Neural progenitor cell (in vitro differentiated cells): ENCODE results near the gene PCDHGB4. TPM values are rescaled to one million over a fixed set of nuclear protein-coding genes. Genes with fewer than 3 reads are reported as not detected.
A peak's percentile ranks its signal among the peaks of the same experiment; 100 is the strongest.
"Not testable (repeated sequence)": the region's sequence is repeated elsewhere in the genome, so short reads cannot be mapped to it uniquely, and the experiment has no call there.

Experiments used
- DNase-seq: peaks from one replicate; pipeline ENCODE4 v3.0.0-alpha.2; 2016; ENCODE audit warnings: low spot score
- H2AFZ ChIP-seq: fragments of 200-600 bp; sonication (generic); replicated peaks from 2 replicates; pipeline ENCODE4 v1.6.1; 2016; ENCODE audit warnings: antibody characterized with exemption
- H3F3A ChIP-seq: fragments of 200-600 bp; sonication (generic); 2 replicates; pipeline ENCODE4 v1.6.1; 2016; ENCODE audit warnings: antibody characterized with exemption, low read depth
- H3K27ac ChIP-seq: fragments of 200-600 bp; sonication (generic); 2 replicates; pipeline ENCODE4 v1.5.1; 2016; ENCODE audit warnings: mild to moderate bottlenecking
- H3K27me3 ChIP-seq: fragments of 200-600 bp; sonication (generic); 2 replicates; pipeline ENCODE4 v1.6.1; 2016; ENCODE audit warnings: mild to moderate bottlenecking, moderate library complexity
- H3K36me3 ChIP-seq: fragments of 200-600 bp; sonication (generic); 2 replicates; pipeline ENCODE4 v1.5.1; 2016
- H3K4me1 ChIP-seq: fragments of 200-600 bp; sonication (generic); 2 replicates; pipeline ENCODE4 v1.6.1; 2016; ENCODE audit warnings: mixed run types
- H3K4me2 ChIP-seq: fragments of 200-600 bp; sonication (generic); 2 replicates; pipeline ENCODE4 v1.6.1; 2016
- H3K4me3 ChIP-seq: fragments of 200-600 bp; sonication (generic); 2 replicates; pipeline ENCODE4 v1.5.1; 2016
- H3K79me2 ChIP-seq: fragments of 200-600 bp; sonication (generic); 2 replicates; pipeline ENCODE4 v1.6.1; 2016; ENCODE audit warnings: low read depth
- H3K9ac ChIP-seq: fragments of 200-600 bp; sonication (generic); 2 replicates; pipeline ENCODE4 v1.6.1; 2016
- H3K9me3 ChIP-seq: fragments of 200-600 bp; sonication (generic); 2 replicates; pipeline ENCODE4 v1.5.1; 2016; ENCODE audit warnings: low read depth
- H4K20me1 ChIP-seq: fragments of 200-600 bp; sonication (generic); 2 replicates; pipeline ENCODE4 v1.6.1; 2016; ENCODE audit warnings: low read depth
- H3K27ac Mint-ChIP-seq: 3 replicates; pipeline ENCODE4 v1.8.0; 2021; ENCODE audit warnings: mixed read lengths
- H3K27me3 Mint-ChIP-seq: 2 replicates; pipeline ENCODE4 v1.8.0; 2022; ENCODE audit warnings: low read depth, mild to moderate bottlenecking, inconsistent platforms, moderate library complexity, mixed read lengths; ENCODE audit not compliant: insufficient read depth
- H3K36me3 Mint-ChIP-seq: 3 replicates; pipeline ENCODE4 v1.8.0; 2021; ENCODE audit warnings: mixed read lengths
- H3K4me1 Mint-ChIP-seq: 3 replicates; pipeline ENCODE4 v1.8.0; 2021; ENCODE audit warnings: mixed read lengths
- H3K4me3 Mint-ChIP-seq: 3 replicates; pipeline ENCODE4 v1.8.0; 2021; ENCODE audit warnings: mild to moderate bottlenecking, moderate library complexity, mixed read lengths
- H3K9me3 Mint-ChIP-seq: 3 replicates; pipeline ENCODE4 v1.8.0; 2020; ENCODE audit warnings: mixed read lengths
- EZH2 ChIP-seq: fragments of 200-600 bp; sonication (generic); IDR thresholded peaks from 2 replicates; pipeline ENCODE4 v1.6.1; 2017; ENCODE audit warnings: antibody characterized with exemption, mild to moderate bottlenecking, moderate library complexity
- EZH2phosphoT487 ChIP-seq: fragments of 200-600 bp; sonication (generic); IDR thresholded peaks from 2 replicates; pipeline ENCODE4 v1.6.1; 2017; ENCODE audit warnings: antibody characterized with exemption
- total RNA-seq: library from RNA; depleted of rRNA; stranded (reverse); fragments of >200 nt; gene quantifications from 2 replicates; pipeline ENCODE4 v1.2.3, GENCODE V29; 2015; ENCODE audit warnings: low replicate concordance
- TF ChIP-seq, protein P1 (sequence below): fragments of 200-600 bp; sonication (generic); IDR thresholded peaks from 2 replicates; pipeline ENCODE4 v1.5.1; 2017; ENCODE audit warnings: antibody characterized with exemption, mild to moderate bottlenecking

PCDHGB4 gene
- total RNA-seq, 1 donor from 2014 or later: 10.4 TPM

DNA sequence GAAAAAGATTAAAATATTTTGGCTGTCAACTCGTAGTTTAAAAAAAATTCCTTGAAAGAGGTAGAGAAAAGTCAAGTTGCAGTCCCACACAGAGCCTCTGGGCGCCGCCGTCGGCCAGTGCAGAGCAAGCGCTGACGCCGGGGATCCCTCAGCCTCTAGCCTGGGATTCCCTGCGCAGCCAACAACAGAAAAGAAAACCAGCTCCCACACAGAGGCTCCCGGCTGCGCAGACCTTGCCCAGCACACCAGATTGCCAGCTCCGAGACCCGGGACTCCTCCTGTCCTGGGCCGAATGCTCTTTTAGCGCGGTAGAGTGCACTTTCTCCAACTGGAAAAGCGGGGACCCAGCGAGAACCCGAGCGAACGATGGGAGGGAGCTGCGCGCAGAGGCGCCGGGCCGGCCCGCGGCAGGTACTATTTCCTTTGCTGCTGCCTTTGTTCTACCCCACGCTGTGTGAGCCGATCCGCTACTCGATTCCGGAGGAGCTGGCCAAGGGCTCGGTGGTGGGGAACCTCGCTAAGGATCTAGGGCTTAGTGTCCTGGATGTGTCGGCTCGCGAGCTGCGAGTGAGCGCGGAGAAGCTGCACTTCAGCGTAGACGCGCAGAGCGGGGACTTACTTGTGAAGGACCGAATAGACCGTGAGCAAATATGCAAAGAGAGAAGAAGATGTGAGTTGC is 30.1 kb downstream of the PCDHGB4 start, which contains the start of gene PCDHGB7:
Gene PCDHGB7, plus strand, starts transcription at position 184 of the 679 bp plus-strand sequence. Its CDS starts 183 bp downstream, at position 367.
- DNase-seq: peak; percentile 92
- Histone ChIP-seq H3K4me2 (peak within 1 kb of the TSS; percentile 77), H3K36me3 (peaks cover 30% of the 10 kb centered on the region), H2AFZ (peak within 1 kb of the TSS; percentile 80), H3F3A (peaks cover 43% of the 10 kb centered on the region), H3K4me3 (peak within 1 kb of the TSS; percentile 50), H3K9me3 (peaks cover 57% of the 10 kb centered on the region)
- H4K20me1 ChIP-seq, H3K4me1 ChIP-seq, H3K27ac ChIP-seq, H3K79me2 ChIP-seq, H3K4me1 Mint-ChIP-seq, H3K27me3 ChIP-seq, H3K9ac ChIP-seq, H3K27ac Mint-ChIP-seq: not testable (repeated sequence)
- H3K4me3 Mint-ChIP-seq: peak within 1 kb of the TSS; percentile 80
- peaks cover 18% of the 10 kb centered on the region for H3K27me3 Mint-ChIP-seq
- TF ChIP-seq, protein P1, sequence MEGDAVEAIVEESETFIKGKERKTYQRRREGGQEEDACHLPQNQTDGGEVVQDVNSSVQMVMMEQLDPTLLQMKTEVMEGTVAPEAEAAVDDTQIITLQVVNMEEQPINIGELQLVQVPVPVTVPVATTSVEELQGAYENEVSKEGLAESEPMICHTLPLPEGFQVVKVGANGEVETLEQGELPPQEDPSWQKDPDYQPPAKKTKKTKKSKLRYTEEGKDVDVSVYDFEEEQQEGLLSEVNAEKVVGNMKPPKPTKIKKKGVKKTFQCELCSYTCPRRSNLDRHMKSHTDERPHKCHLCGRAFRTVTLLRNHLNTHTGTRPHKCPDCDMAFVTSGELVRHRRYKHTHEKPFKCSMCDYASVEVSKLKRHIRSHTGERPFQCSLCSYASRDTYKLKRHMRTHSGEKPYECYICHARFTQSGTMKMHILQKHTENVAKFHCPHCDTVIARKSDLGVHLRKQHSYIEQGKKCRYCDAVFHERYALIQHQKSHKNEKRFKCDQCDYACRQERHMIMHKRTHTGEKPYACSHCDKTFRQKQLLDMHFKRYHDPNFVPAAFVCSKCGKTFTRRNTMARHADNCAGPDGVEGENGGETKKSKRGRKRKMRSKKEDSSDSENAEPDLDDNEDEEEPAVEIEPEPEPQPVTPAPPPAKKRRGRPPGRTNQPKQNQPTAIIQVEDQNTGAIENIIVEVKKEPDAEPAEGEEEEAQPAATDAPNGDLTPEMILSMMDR: peak; percentile 76
- H3K9me3 Mint-ChIP-seq: peaks cover 90% of the 10 kb centered on the region
- peaks cover 79% of the 10 kb centered on the region for H3K36me3 Mint-ChIP-seq

DNA sequence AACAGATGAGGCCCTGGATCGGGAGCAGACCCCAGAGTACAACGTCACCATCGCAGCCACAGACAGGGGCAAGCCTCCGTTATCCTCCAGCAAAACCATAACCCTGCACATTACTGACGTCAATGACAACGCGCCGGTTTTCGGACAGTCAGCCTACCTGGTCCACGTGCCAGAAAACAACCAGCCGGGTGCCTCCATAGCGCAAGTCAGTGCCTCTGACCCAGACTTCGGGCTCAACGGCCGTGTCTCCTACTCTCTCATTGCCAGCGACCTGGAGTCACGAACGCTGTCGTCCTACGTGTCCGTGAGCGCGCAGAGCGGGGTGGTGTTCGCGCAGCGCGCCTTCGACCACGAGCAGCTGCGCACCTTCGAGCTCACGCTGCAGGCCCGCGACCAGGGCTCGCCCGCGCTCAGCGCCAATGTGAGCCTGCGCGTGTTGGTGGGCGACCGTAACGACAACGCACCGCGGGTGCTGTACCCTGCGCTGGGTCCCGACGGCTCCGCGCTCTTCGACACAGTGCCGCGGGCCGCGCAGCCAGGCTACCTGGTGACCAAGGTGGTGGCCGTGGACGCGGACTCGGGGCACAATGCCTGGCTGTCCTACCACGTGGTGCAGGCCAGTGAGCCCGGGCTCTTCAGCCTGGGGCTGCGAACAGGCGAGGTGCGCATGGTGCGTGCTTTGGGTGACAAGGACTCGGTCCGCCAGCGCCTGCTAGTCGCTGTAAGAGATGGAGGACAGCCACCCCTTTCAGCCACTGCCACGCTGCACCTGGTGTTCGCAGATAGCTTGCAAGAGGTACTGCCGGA is 31.8 kb downstream of the PCDHGB4 start:
- Histone ChIP-seq H3K4me1 (no peaks in the 10 kb centered on the region), H3K9me3 (peaks cover 64% of the 10 kb centered on the region), H3K27me3 (no peaks in the 10 kb centered on the region), H3K36me3 (peaks cover 35% of the 10 kb centered on the region), H2AFZ (no peak overlapping the region), H3K4me3 (no peak overlapping the region), H4K20me1 (no peaks in the 10 kb centered on the region), H3K4me2 (no peak overlapping the region), H3F3A (peaks cover 44% of the 10 kb centered on the region), H3K27ac (no peak overlapping the region), H3K79me2 (peaks cover 11% of the 10 kb centered on the region), H3K9ac (no peak overlapping the region)
- peaks cover 85% of the 10 kb centered on the region for H3K9me3 Mint-ChIP-seq
- no peak overlapping the region for H3K27ac Mint-ChIP-seq
- no peak overlapping the region for H3K4me3 Mint-ChIP-seq
- TF ChIP-seq EZH2phosphoT487 (no peak), EZH2 (no peak)
- TF ChIP-seq, protein P1: no peak
- H3K36me3 Mint-ChIP-seq: peaks cover 74% of the 10 kb centered on the region
- H3K27me3 Mint-ChIP-seq: peaks cover 19% of the 10 kb centered on the region
- H3K4me1 Mint-ChIP-seq: peaks cover 4% of the 10 kb centered on the region
- DNase-seq: no peak

DNA sequence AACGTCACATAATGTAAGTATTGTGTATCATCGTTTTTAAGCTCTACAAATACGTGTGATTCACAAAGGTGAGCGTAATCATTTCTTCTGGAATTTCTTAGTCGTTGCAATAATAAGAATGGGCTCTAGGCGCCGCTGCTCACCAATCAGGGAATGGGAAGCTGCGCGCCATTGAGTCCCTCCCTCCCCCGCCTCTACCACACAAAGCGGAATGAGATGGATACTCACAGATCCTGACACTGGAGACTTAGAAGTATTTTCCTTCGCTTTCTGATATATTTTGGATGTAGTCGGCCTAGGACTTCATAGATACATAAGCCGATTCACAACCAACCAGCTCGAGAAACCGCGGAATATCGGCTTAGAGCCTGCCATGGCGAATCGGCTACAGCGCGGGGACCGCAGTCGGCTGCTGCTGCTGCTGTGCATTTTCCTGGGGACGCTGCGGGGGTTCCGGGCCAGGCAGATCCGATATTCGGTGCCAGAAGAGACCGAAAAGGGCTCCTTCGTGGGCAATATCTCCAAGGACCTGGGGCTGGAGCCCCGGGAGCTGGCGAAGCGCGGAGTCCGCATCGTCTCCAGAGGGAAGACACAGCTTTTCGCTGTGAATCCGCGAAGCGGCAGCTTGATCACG is 33.5 kb downstream of the PCDHGB4 start, which contains the start of gene PCDHGA11:
Gene PCDHGA11, plus strand, starts transcription at position 197 of the 634 bp plus-strand sequence. Its CDS starts 177 bp downstream, at position 374.
- H3K9ac ChIP-seq: no peak within 1 kb of the TSS
- H3K4me2 ChIP-seq: peak within 1 kb of the TSS; percentile 36
- no peak within 1 kb of the TSS for H2AFZ ChIP-seq
- DNase-seq: peak; percentile 57
- H4K20me1 ChIP-seq: no peaks in the 10 kb centered on the region
- H3F3A ChIP-seq: peaks cover 44% of the 10 kb centered on the region
- Mint-ChIP-seq H3K4me3 (no peak within 1 kb of the TSS), H3K27ac (no peak within 1 kb of the TSS), H3K9me3 (peaks cover 87% of the 10 kb centered on the region), H3K36me3 (peaks cover 78% of the 10 kb centered on the region), H3K4me1 (peaks cover 4% of the 10 kb centered on the region), H3K27me3 (peaks cover 17% of the 10 kb centered on the region)
- no peak within 1 kb of the TSS for H3K27ac ChIP-seq
- no peaks in the 10 kb centered on the region for H3K27me3 ChIP-seq
- TF ChIP-seq EZH2phosphoT487: no peak
- no peak for TF ChIP-seq EZH2
- TF ChIP-seq, protein P1: peak; percentile 45
- H3K79me2 ChIP-seq: peaks cover 16% of the 10 kb centered on the region
- H3K4me3 ChIP-seq: peak within 1 kb of the TSS; percentile 38
- peaks cover 52% of the 10 kb centered on the region for H3K36me3 ChIP-seq
- no peaks in the 10 kb centered on the region for H3K4me1 ChIP-seq
- H3K9me3 ChIP-seq: peaks cover 77% of the 10 kb centered on the region
